DND-41 (cell line): ENCODE results near the gene CD300H.

Source experiments
- ATAC-seq: fragments of 200-7000 bp; cut with Tn5 transposase; 3 replicates; pipeline ENCODE4 v1.9.1; 2021; ENCODE audit warnings: low read depth; ENCODE audit not compliant: insufficient read depth
- DNase-seq: peaks from one replicate; pipeline ENCODE4 v3.0.0-alpha.2; 2020
- H2AFZ ChIP-seq: 2 replicates; pipeline ENCODE4 v1.6.0; 2012; ENCODE audit warnings: low read depth, low read length
- H3K27ac ChIP-seq: 2 replicates; pipeline ENCODE4 v1.5.1; 2012; ENCODE audit warnings: low read length, inconsistent platforms
- H3K27me3 ChIP-seq: fragments of 200-600 bp; sonication (generic); 2 replicates; pipeline ENCODE4 v1.6.0; 2012; ENCODE audit warnings: low read length, mild to moderate bottlenecking, inconsistent platforms; ENCODE audit not compliant: insufficient read depth, poor library complexity
- H3K36me3 ChIP-seq: 2 replicates; pipeline ENCODE4 v1.5.1; 2012; ENCODE audit warnings: low read length, inconsistent platforms; ENCODE audit not compliant: insufficient read depth
- H3K4me1 ChIP-seq: 2 replicates; pipeline ENCODE4 v1.5.1; 2012; ENCODE audit warnings: mild to moderate bottlenecking, low read length; ENCODE audit not compliant: insufficient read depth
- H3K4me2 ChIP-seq: 2 replicates; pipeline ENCODE4 v1.6.0; 2012; ENCODE audit warnings: mild to moderate bottlenecking, moderate library complexity, low read length, inconsistent platforms; ENCODE audit not compliant: insufficient read depth
- H3K4me3 ChIP-seq, 2 experiments: fragments of 200-600 bp in 1 of 2; shearing (Covaris generic) in 1 of 2; 2 replicates each; pipeline ENCODE4 v1.5.1; 2012 to 2016; ENCODE audit warnings: inconsistent platforms in 2 of 2, low read length in 2 of 2, mild to moderate bottlenecking in 2 of 2, low read depth in 1 of 2, moderate library complexity in 1 of 2
- H3K79me2 ChIP-seq: 2 replicates; pipeline ENCODE4 v1.6.0; 2012; ENCODE audit warnings: low read length, inconsistent platforms; ENCODE audit not compliant: insufficient read depth
- H3K9ac ChIP-seq: 2 replicates; pipeline ENCODE4 v1.6.0; 2012; ENCODE audit warnings: low read depth, mild to moderate bottlenecking, inconsistent platforms, low read length, moderate library complexity
- H3K9me3 ChIP-seq: 2 replicates; pipeline ENCODE4 v1.5.1; 2012; ENCODE audit warnings: low read length, moderate library complexity, mild to moderate bottlenecking, inconsistent platforms; ENCODE audit not compliant: insufficient read depth, severe bottlenecking
- H4K20me1 ChIP-seq: 2 replicates; pipeline ENCODE4 v1.6.0; 2012; ENCODE audit warnings: low read length; ENCODE audit not compliant: insufficient read depth
- EZH2 ChIP-seq: IDR thresholded peaks from 3 replicates; pipeline ENCODE4 v1.6.1; 2012; ENCODE audit warnings: borderline replicate concordance, low read depth, mild to moderate bottlenecking, moderate library complexity, low read length, inconsistent platforms; ENCODE audit not compliant: severe bottlenecking
- TF ChIP-seq, protein P1 (sequence below): IDR thresholded peaks from 2 replicates; pipeline ENCODE4 v1.5.1; 2012; ENCODE audit warnings: borderline replicate concordance, low read length, moderate library complexity, mild to moderate bottlenecking; ENCODE audit not compliant: poor library complexity, severe bottlenecking; ENCODE audit errors: extremely low read depth

Gene CD300H

DNA sequence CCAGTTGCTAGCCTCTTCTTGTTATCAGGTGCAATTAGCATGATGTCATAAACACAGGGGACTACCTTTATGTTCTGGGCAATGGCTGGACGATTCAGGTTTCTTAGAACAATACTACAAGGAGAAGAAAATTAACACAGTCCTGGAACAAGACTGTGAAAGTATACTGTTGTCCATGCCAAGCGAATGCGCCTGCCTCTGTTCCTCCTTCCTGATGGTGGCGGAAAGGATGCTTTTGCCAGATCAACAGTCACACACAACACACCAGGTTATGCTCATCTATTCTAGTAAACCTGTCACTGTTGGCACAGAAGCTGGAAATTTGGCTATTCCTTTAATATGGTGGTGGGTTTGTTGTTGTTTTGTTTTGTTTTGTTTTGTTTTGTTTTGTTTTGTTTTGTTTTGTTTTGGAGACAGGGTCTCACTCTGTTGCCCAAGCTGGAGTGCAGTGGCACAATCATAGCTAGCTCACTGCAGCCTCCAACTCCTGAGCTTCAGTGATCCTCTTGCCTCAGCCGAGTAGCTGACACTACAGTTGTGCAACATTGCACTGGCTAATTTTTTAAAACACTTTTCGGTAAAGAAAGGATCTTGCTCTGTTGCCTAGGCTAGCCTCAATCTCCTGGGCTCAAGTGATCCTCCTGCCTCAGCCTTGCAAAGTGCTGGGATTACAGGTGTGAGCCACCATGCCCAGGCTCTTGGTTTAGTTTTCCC is 27.9 kb upstream of the CD300H start:
- no peak for ATAC-seq
- Histone ChIP-seq H3K27ac (no peak overlapping the region), H3K79me2 (no peaks in the 10 kb centered on the region), H2AFZ (no peak overlapping the region), H3K4me1 (no peaks in the 10 kb centered on the region), H3K36me3 (no peaks in the 10 kb centered on the region), H4K20me1 (no peaks in the 10 kb centered on the region), H3K27me3 (peaks cover 14% of the 10 kb centered on the region), H3K9ac (no peak overlapping the region), H3K9me3 (no peaks in the 10 kb centered on the region), H3K4me3 (no peak overlapping the region), H3K4me2 (no peak overlapping the region)
- no peak for DNase-seq
- TF ChIP-seq, protein P1, sequence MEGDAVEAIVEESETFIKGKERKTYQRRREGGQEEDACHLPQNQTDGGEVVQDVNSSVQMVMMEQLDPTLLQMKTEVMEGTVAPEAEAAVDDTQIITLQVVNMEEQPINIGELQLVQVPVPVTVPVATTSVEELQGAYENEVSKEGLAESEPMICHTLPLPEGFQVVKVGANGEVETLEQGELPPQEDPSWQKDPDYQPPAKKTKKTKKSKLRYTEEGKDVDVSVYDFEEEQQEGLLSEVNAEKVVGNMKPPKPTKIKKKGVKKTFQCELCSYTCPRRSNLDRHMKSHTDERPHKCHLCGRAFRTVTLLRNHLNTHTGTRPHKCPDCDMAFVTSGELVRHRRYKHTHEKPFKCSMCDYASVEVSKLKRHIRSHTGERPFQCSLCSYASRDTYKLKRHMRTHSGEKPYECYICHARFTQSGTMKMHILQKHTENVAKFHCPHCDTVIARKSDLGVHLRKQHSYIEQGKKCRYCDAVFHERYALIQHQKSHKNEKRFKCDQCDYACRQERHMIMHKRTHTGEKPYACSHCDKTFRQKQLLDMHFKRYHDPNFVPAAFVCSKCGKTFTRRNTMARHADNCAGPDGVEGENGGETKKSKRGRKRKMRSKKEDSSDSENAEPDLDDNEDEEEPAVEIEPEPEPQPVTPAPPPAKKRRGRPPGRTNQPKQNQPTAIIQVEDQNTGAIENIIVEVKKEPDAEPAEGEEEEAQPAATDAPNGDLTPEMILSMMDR = no peak
- TF ChIP-seq EZH2 = no peak

DNA sequence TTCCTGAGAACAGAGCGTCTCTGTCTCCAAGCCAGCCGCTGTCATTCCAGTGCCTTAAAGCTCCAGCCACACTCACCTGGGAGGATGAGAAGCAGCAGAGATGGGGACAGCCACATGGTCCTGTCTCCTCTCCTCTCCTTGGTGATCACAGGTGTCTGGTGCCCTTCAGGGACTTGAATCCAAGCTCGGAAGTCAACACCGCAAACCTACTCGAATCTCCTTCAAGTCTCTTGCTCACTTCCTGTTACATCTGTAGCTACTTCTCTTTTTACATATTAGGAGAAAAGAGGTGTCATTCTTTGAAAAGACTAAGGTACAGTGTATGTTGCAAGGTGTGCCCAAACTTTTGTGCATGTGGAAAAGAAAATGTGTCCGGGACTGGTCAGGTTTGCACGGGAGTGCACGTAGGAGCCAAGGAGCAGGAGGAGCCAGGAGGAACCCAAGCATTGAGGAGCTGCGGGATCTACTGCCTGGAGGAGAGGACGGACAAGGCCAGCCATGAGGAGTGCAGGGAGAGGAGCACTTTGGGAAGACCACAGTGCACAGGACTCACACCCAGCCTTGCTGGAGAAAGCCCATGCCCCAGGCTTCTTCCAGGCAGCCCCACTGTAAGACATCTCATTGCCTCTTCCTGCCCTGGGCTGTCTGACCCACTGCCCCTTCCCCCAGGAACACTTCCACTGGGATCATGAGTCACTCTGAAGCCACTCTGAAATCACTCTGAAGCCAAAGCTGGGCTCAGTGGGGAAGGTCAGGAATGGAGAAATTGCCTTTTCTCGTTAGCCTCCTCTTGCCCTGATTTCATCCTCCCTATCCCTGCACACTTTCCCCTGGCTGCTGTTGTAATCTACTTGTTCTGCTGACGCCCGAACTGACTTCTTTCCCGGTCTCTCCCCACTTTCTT is 25.0 kb upstream of the CD300H start, which contains the start of gene CD300LD:
CD300LD (minus strand) TSS at position 197 of the 904 bp plus-strand sequence; CDS start at position 116, 81 bp downstream.
- H3K4me2 ChIP-seq = no peak within 1 kb of the TSS
- ATAC-seq = no peak

DNA sequence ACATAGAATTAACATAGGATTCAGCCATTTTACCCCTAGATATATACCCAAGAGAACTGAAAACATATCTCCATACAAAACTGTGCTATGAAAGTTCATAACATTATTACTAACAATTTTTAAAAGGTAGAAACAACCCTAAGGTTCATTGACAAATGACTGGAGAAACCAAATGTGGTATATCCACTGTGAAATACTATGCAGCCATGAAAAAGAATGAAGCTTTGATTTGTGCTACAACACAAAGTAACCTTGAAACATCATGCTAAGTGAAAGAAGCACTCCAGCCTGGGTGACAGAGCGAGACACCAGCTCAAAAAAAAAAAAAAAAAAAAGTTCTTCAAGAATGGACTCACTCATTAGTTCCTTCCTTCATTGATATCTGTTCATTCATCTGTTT is 24.2 kb upstream of the CD300H start:
- H2AFZ ChIP-seq = no peak overlapping the region
- TF ChIP-seq, protein P1 = no peak
- no peak for TF ChIP-seq EZH2
- ATAC-seq (no peak), DNase-seq (no peak)
- H3K27ac ChIP-seq = no peak overlapping the region
- peaks cover 6% of the 10 kb centered on the region for H3K27me3 ChIP-seq
- no peaks in the 10 kb centered on the region for H4K20me1 ChIP-seq
- no peaks in the 10 kb centered on the region for H3K79me2 ChIP-seq
- no peaks in the 10 kb centered on the region for H3K4me1 ChIP-seq
- no peaks in the 10 kb centered on the region for H3K36me3 ChIP-seq
- H3K9me3 ChIP-seq = no peaks in the 10 kb centered on the region
- no peak overlapping the region for H3K9ac ChIP-seq
- no peak overlapping the region for H3K4me3 ChIP-seq
- H3K4me2 ChIP-seq = no peak overlapping the region

More for the DNA sequence above, 25.0 kb upstream of the CD300H start, which contains the start of gene CD300LD:
- Histone ChIP-seq H3K9ac (no peak within 1 kb of the TSS), H3K27me3 (peaks cover 6% of the 10 kb centered on the region), H3K4me3 (no peak within 1 kb of the TSS), H3K9me3 (no peaks in the 10 kb centered on the region), H3K27ac (no peak within 1 kb of the TSS), H3K36me3 (no peaks in the 10 kb centered on the region), H2AFZ (no peak within 1 kb of the TSS), H4K20me1 (no peaks in the 10 kb centered on the region), H3K4me1 (no peaks in the 10 kb centered on the region), H3K79me2 (no peaks in the 10 kb centered on the region)
- no peak for DNase-seq
- TF ChIP-seq, protein P1 = no peak
- no peak for TF ChIP-seq EZH2
